ENCODE data around the gene SAP30BP. TPM values are rescaled to one million over a fixed set of nuclear protein-coding genes. Genes with fewer than 3 reads are reported as not detected.

The SAP30BP gene
- total RNA-seq, 2 donors from 2014 or later, result 96.5 to 113 TPM

DNA sequence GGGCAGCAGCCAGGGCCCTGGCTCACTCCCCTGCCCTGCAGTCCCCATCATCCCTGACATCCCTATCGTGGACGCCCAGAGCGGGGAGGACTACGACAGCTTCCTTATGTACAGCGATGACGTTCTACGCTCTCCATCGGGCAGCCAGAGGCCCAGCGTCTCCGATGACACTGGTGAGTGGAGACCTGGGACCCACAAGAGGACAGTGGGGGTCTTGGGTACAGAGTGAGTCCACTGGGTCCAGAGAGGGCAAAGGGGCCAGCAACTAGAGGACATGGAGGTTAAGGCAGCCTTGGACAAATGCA is 85.2 kb downstream of the SAP30BP start:
- Mint-ChIP-seq H3K36me3 (ENCODE audit: low read depth) (no peaks in the 10 kb centered on the region), H3K27ac (no peak overlapping the region), H3K4me1 (peaks cover 5% of the 10 kb centered on the region), H3K27me3 (ENCODE audit: insufficient read depth) (peaks cover 9% of the 10 kb centered on the region), H3K4me3 (no peak overlapping the region), H3K9me3 (no peaks in the 10 kb centered on the region)
- TF ChIP-seq, protein P1, sequence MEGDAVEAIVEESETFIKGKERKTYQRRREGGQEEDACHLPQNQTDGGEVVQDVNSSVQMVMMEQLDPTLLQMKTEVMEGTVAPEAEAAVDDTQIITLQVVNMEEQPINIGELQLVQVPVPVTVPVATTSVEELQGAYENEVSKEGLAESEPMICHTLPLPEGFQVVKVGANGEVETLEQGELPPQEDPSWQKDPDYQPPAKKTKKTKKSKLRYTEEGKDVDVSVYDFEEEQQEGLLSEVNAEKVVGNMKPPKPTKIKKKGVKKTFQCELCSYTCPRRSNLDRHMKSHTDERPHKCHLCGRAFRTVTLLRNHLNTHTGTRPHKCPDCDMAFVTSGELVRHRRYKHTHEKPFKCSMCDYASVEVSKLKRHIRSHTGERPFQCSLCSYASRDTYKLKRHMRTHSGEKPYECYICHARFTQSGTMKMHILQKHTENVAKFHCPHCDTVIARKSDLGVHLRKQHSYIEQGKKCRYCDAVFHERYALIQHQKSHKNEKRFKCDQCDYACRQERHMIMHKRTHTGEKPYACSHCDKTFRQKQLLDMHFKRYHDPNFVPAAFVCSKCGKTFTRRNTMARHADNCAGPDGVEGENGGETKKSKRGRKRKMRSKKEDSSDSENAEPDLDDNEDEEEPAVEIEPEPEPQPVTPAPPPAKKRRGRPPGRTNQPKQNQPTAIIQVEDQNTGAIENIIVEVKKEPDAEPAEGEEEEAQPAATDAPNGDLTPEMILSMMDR (conservative IDR thresholded peaks at IDR 0.05), result no peak
- Histone ChIP-seq H3K9me3 (ENCODE audit: control insufficient read depth, low read length) (no peaks in the 10 kb centered on the region), H3K27ac (ENCODE audit: low read depth, low read length) (no peak overlapping the region), H3K27me3 (ENCODE audit: control insufficient read depth, insufficient read depth, low read length, poor library complexity, severe bottlenecking) (no peaks in the 10 kb centered on the region), H3K9ac (ENCODE audit: extremely low read depth, low read length, poor library complexity, severe bottlenecking) (no peak overlapping the region), H3K4me1 (ENCODE audit: control insufficient read depth, insufficient read depth, low read length) (peaks cover 5% of the 10 kb centered on the region), H3K4me3 (ENCODE audit: low read length) (no peak overlapping the region), H3K36me3 (ENCODE audit: control insufficient read depth, insufficient read depth, low read length) (no peaks in the 10 kb centered on the region)
- DNase-seq, result no peak
- WGBS, 2 experiments (ENCODE audit: insufficient coverage in 1 of 2, insufficient read length in 1 of 2), result 95 to 98% methylated on average over 10 of the region's 10 CpGs

DNA sequence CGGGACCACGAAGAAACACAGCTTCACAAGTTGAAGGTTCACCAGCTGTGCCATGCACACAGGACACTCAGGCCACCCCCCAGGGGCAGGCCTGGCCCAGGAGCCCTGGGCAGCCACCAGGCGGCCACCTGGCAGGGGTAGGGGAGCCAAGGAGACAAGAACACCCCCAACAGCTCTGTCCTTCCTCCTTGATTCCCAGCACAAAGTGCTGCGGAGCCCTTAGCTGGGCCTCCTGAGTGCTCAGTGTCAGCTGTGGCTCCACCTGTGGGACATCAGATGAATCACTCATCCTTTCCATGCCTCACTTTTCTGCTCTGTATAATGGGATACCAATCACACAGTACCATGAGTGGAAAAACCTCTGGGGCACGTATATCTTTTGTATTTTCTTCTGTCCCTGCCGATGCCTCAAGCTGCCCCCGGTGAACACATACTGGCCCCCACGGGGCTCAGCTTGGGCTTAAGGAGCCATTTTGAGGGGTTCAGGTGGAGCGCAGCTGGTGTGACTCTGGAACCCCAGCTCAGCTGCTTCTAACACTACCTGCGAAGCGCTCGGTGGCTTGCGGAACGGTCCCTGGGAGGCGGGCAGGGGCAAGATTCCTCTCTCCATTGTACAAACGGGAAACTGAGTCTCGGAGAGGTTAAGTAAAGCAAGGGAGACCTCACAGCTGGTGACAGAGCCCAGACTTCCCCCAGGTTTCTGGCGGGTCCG is 85.8 kb downstream of the SAP30BP start:
- Mint-ChIP-seq H3K27ac (no peak overlapping the region), H3K36me3 (ENCODE audit: low read depth) (no peaks in the 10 kb centered on the region), H3K27me3 (ENCODE audit: insufficient read depth) (peaks cover 9% of the 10 kb centered on the region), H3K4me1 (peaks cover 5% of the 10 kb centered on the region), H3K4me3 (no peak overlapping the region), H3K9me3 (no peaks in the 10 kb centered on the region)
- H3K27me3 ChIP-seq (ENCODE audit: control insufficient read depth, insufficient read depth, low read length, poor library complexity, severe bottlenecking), result no peaks in the 10 kb centered on the region
- H3K9me3 ChIP-seq (ENCODE audit: control insufficient read depth, low read length), result no peaks in the 10 kb centered on the region
- 82 to 85% methylated on average over 14 to 19 of the region's 19 CpGs for whole genome bisulfite sequencing, 2 experiments (ENCODE audit: insufficient coverage in 1 of 2, insufficient read length in 1 of 2)
- TF ChIP-seq, protein P1 (conservative IDR thresholded peaks at IDR 0.05), result no peak
- no peaks in the 10 kb centered on the region for H3K36me3 ChIP-seq (ENCODE audit: control insufficient read depth, insufficient read depth, low read length)
- H3K9ac ChIP-seq (ENCODE audit: extremely low read depth, low read length, poor library complexity, severe bottlenecking), result no peak overlapping the region
- no peak for DNase-seq
- peaks cover 5% of the 10 kb centered on the region for H3K4me1 ChIP-seq (ENCODE audit: control insufficient read depth, insufficient read depth, low read length)
- H3K27ac ChIP-seq (ENCODE audit: low read depth, low read length), result no peak overlapping the region
- no peak overlapping the region for H3K4me3 ChIP-seq (ENCODE audit: low read length)

DNA sequence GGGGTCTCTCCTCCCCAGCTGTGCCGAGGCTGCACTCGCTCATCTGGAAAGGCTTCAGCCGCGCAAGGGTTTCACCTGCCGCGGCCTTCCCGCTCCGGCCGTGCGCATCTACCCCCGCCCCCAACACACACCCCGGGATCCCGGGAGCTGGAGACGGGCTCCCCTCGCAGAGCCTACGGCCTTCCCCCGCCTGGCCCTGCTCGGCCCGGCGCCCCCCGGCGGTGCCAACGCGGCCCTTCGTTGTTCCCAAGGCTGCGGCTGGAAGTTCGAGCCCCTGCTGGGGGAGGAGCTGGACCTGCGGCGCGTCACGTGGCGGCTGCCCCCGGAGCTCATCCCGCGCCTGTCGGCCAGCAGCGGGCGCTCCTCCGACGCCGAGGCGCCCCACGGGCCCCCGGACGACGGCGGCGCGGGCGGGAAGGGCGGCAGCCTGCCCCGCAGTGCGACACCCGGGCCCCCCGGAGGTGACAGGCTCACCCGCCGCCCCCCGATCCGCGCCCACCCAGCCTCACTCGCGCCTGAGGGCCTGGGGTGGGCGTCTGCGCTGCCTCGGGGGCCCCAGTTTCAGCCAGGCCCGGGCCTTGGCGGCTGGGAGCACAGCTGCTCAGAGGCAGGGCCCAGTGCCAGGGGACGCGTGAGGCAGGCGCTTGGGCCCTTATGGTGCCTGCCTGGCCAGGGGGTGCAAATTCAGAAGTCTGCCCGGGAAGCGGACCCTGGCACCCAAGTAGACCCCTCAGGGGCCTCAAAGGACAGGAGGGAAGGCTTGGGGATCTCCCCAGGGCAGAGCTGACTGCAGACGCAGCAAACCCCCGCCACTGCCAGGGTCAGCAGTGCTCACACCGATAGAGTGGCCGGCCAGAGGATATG is 86.6 kb downstream of the SAP30BP start:
- H3K36me3 ChIP-seq (ENCODE audit: control insufficient read depth, insufficient read depth, low read length), result no peaks in the 10 kb centered on the region
- Mint-ChIP-seq H3K9me3 (no peaks in the 10 kb centered on the region), H3K27me3 (ENCODE audit: insufficient read depth) (peaks cover 9% of the 10 kb centered on the region), H3K36me3 (ENCODE audit: low read depth) (no peaks in the 10 kb centered on the region), H3K4me3 (no peak overlapping the region), H3K4me1 (peaks cover 7% of the 10 kb centered on the region), H3K27ac (no peak overlapping the region)
- H3K27me3 ChIP-seq (ENCODE audit: control insufficient read depth, insufficient read depth, low read length, poor library complexity, severe bottlenecking), result no peaks in the 10 kb centered on the region
- H3K9me3 ChIP-seq (ENCODE audit: control insufficient read depth, low read length), result no peaks in the 10 kb centered on the region
- DNase-seq, result peak; percentile 97
- peaks cover 5% of the 10 kb centered on the region for H3K4me1 ChIP-seq (ENCODE audit: control insufficient read depth, insufficient read depth, low read length)
- H3K9ac ChIP-seq (ENCODE audit: extremely low read depth, low read length, poor library complexity, severe bottlenecking), result no peak overlapping the region
- TF ChIP-seq, protein P1 (conservative IDR thresholded peaks at IDR 0.05), result peak; percentile 85
- 24 to 31% methylated on average over 25 to 76 of the region's 76 CpGs for WGBS, 2 experiments (ENCODE audit: insufficient coverage in 1 of 2, insufficient read length in 1 of 2)
- H3K27ac ChIP-seq (ENCODE audit: low read depth, low read length), result no peak overlapping the region
- no peak overlapping the region for H3K4me3 ChIP-seq (ENCODE audit: low read length)
